ENCODE results near the gene TRAPPC3L.

The TRAPPC3L gene

GRCh38 chr6:116545651-116546050 lies at the start of gene TRAPPC3L:
TSS of gene TRAPPC3L (minus strand) at chr6:116545684. CDS start at chr6:116545514, 170 bp downstream.
- TF ChIP-seq, protein P1, sequence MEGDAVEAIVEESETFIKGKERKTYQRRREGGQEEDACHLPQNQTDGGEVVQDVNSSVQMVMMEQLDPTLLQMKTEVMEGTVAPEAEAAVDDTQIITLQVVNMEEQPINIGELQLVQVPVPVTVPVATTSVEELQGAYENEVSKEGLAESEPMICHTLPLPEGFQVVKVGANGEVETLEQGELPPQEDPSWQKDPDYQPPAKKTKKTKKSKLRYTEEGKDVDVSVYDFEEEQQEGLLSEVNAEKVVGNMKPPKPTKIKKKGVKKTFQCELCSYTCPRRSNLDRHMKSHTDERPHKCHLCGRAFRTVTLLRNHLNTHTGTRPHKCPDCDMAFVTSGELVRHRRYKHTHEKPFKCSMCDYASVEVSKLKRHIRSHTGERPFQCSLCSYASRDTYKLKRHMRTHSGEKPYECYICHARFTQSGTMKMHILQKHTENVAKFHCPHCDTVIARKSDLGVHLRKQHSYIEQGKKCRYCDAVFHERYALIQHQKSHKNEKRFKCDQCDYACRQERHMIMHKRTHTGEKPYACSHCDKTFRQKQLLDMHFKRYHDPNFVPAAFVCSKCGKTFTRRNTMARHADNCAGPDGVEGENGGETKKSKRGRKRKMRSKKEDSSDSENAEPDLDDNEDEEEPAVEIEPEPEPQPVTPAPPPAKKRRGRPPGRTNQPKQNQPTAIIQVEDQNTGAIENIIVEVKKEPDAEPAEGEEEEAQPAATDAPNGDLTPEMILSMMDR (IDR thresholded peaks at IDR 0.05): no peak

GRCh38 chr6:116595247-116595646 lies 49.8 kb upstream of the TRAPPC3L start:
- TF ChIP-seq, protein P1 (IDR thresholded peaks at IDR 0.05): no peak

- TF ChIP-seq, protein P1 (IDR thresholded peaks at IDR 0.05): no peak
Observed at GRCh38 chr6:116586738-116587137, 41.3 kb upstream of the TRAPPC3L start.

GRCh38 chr6:116586276-116586675 lies 40.8 kb upstream of the TRAPPC3L start:
- TF ChIP-seq, protein P1 (IDR thresholded peaks at IDR 0.05): no peak

- TF ChIP-seq, protein P1 (IDR thresholded peaks at IDR 0.05): no peak
Observed at GRCh38 chr6:116580198-116580597, 34.7 kb upstream of the TRAPPC3L start.

GRCh38 chr6:116579143-116579542 lies 33.7 kb upstream of the TRAPPC3L start:
- TF ChIP-seq, protein P1 (IDR thresholded peaks at IDR 0.05): no peak

DNA sequence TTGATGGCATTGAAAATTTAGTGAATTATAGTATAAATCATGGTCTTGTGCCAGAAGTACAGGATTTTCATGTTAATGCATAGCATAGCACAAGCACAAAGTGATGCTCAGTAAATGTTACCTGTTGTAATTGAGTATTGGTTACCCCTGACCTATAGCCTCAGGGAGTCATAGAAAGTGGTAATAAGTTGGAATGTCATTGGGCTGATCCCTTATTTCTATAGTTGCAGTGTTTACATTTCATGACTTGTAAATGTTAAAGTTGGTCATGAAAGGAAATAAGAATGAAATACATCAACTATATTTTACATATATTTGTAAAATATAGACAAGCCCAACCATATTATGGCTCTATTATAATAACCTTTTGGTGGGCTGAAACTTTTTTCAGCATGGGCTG lies 32.9 kb upstream of the TRAPPC3L start:
- TF ChIP-seq, protein P1 (IDR thresholded peaks at IDR 0.05): no peak

DNA sequence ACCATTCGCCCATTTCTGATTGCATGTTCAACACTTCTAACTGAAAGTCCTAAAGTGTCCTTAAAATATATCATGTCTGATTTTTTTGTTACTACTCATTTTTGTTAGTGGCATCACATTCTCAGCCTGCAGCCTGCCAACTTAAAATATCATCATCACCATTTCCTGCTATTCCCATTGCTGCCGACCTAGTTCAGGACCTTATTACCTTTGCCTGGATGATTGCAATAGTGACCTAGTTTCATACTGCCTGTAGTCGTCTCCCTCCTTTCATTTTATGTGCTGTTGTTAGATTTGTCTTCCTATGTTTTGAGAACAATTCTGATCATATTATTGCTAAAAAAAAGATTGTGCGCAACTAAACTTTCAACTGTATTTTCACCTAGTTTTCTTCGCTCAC lies 32.0 kb upstream of the TRAPPC3L start:
- TF ChIP-seq, protein P1 (IDR thresholded peaks at IDR 0.05): no peak
